Measurements from ENCODE around the gene CGB2. TPM values are rescaled to one million over a fixed set of nuclear protein-coding genes. Genes with fewer than 3 reads are reported as not detected.
"Not testable (repeated sequence)": the region's sequence is repeated elsewhere in the genome, so short reads cannot be mapped to it uniquely, and the experiment has no call there.

CGB2 gene
- total RNA-seq: not detected

DNA sequence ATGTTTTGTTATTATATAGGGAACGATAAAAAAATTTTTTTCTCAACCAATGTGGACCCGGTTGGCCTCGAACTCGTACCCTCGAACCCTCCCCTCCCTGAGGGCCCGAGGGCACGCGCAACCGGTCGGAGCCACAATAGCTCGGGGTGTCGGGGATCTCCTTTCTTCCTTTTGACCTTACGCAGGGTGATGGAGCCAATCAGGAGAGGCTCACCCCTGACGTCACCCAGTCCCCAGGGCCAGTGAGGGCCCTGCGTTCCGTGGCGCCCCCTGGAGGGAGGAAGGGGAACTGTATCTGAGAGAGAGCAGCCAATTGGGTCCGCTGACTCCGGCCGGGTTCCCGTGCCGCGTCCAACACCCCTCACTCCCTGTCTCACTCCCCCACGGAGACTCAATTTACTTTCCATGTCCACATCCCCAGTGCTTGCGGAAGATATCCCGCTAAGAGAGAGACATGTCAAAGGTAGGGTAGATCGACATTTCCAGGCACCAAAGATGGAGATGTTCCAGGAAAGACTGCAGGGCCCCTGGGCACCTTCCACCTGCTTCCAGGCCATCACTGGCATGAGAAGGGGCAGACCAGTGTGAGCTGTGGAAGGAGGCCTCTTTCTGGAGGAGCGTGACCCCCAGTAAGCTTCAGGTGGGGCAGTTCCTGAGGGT lies at the start of gene CGB2:
Gene CGB2, plus strand, starts transcription at position 249 of the 660 bp plus-strand sequence. Its CDS starts 206 bp downstream, at position 455.
- CTCF ChIA-PET: interaction anchor here (0.6 to 1.2 kb wide), 4 partner anchors 13 to 38 kb away, joined by 3 to 6 read pairs (median 3); partner anchors contain the start of gene RUVBL2
- not testable (repeated sequence) for H3K4me1 Mint-ChIP-seq (ENCODE audit: low read depth); H3K9me3 Mint-ChIP-seq; H3K27me3 Mint-ChIP-seq (ENCODE audit: low read depth); H3K36me3 Mint-ChIP-seq (ENCODE audit: low read depth)
- DNase-seq: peak; percentile 81
- Mint-ChIP-seq H3K4me3 (peak within 1 kb of the TSS; percentile 7), H3K27ac (peak within 1 kb of the TSS; percentile 17)
- intact Hi-C loops (cut with micrococcal nuclease): loop anchor here (1.0 kb wide), 1 partner anchor 38 kb away; the partner anchor contains the start of genes GYS1 and RUVBL2

DNA sequence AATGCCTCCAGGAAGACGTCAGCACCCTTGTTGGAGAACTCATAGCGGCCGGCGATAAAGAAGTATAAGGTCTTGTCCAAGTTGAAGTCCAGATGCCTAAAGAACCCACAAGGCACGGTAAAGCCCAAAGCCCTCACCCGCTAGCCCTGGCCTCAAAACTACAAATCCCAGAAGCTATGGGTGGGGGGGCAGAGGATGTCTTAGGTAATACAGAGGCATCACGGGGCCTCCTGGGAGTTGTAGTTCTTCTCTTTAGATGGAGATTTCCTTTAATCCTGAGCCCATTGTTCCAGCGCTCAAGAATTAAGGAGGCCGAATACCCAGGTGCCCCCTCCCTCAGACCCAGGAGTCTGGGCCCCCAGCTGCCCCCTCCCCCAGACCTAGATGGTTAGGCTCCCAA lies 49.4 kb upstream of the CGB2 start:
- Mint-ChIP-seq H3K36me3 (ENCODE audit: low read depth) (peaks cover 16% of the 10 kb centered on the region), H3K27me3 (ENCODE audit: low read depth) (no peaks in the 10 kb centered on the region)
- CTCF ChIA-PET: interaction anchor here (1.4 to 3.5 kb wide), 2 partner anchors 11 to 12 kb away, joined by 6 to 19 read pairs; partner anchors contain the start of genes GYS1 and RUVBL2

DNA sequence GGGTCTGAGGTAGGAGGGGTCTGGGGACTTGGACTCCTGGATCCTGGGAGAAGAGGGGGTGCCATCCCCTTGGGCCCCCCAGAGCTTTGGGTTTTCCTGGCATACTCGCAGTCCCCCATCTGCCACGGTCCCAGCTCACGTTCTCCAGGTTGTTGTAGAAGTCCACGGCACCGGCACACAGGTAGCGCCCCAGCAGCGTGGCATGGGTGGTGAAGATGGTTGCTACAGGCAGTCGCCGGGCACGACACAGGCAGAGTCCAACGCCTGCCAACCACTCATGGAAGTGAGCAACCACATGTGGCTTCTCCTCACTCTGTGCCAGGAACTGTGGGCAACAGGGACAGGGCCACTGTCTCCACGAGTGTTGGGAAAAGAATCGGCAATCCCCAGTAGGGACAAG lies 46.0 kb upstream of the CGB2 start:
- Mint-ChIP-seq H3K4me3 (no peak overlapping the region), H3K4me1 (ENCODE audit: low read depth) (peaks cover 24% of the 10 kb centered on the region), H3K27me3 (ENCODE audit: low read depth) (no peaks in the 10 kb centered on the region), H3K36me3 (ENCODE audit: low read depth) (peaks cover 16% of the 10 kb centered on the region), H3K9me3 (no peaks in the 10 kb centered on the region), H3K27ac (no peak overlapping the region)
- CTCF ChIA-PET: interaction anchor here (3.5 kb wide), 1 partner anchor 7 kb away, joined by 19 read pairs; the partner anchor contains the start of genes GYS1 and RUVBL2
- no peak for DNase-seq
- intact Hi-C loops (cut with micrococcal nuclease): no loop called here

More for the DNA sequence above, 49.4 kb upstream of the CGB2 start:
- Mint-ChIP-seq H3K4me1 (ENCODE audit: low read depth) (peaks cover 7% of the 10 kb centered on the region), H3K27ac (no peak overlapping the region), H3K4me3 (no peak overlapping the region), H3K9me3 (no peaks in the 10 kb centered on the region)
- no peak for DNase-seq
- intact Hi-C loops (cut with micrococcal nuclease): no loop called here

DNA sequence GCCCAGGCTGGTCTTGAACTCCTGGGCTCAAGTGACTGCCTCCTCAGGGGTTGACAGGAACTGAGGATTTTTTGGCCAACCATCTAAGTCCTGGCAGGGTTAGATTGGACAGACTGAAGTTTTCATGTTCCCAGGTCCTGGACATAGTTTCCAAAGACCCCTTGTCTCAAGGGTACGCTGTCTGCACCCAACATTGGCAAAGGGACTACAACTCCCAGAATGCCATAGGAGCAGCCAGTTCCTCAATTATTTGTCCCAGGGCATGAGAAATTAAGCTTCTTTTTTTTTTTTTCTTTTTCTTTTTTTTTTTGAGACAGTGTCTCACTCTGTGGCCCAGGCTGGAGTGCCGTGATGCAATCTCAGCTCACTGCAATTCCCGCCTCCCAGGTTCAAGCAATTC lies 45.5 kb upstream of the CGB2 start:
- CTCF ChIA-PET: interaction anchor here (1.4 to 1.5 kb wide), 2 partner anchors 14 to 16 kb away, joined by 6 read pairs; no protein-coding TSS in a partner anchor
- Mint-ChIP-seq H3K36me3 (ENCODE audit: low read depth) (peaks cover 16% of the 10 kb centered on the region), H3K27ac (no peak overlapping the region), H3K4me1 (ENCODE audit: low read depth) (peaks cover 28% of the 10 kb centered on the region), H3K9me3 (no peaks in the 10 kb centered on the region), H3K27me3 (ENCODE audit: low read depth) (no peaks in the 10 kb centered on the region), H3K4me3 (no peak overlapping the region)
- DNase-seq: no peak
- intact Hi-C loops (cut with micrococcal nuclease): no loop called here

DNA sequence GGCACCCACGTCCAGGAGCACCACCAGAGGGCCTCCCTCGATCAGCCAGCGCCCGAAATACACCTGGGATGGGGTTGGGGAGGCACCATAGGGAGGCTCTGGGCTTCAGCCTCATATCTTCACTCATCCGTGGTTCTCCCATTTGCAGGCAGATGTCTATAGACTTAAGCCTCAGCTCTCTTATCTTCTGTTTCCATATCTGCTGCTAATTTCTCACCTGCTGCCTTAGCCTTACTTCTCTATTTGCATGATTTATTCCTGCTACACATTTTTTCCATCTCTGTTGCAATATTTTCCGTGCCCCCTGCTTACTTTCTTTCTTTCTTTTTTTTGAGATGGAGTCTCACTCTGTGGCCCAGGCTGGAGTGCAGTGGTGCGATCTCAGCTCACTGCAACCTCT lies 44.4 kb upstream of the CGB2 start:
- intact Hi-C loops (cut with micrococcal nuclease): no loop called here
- no peak overlapping the region for H3K4me3 Mint-ChIP-seq
- H3K4me1 Mint-ChIP-seq (ENCODE audit: low read depth): peaks cover 36% of the 10 kb centered on the region
- CTCF ChIA-PET: interaction anchor here (1.4 to 1.5 kb wide), 2 partner anchors 12 to 17 kb away, joined by 6 read pairs; no protein-coding TSS in a partner anchor
- H3K27me3 Mint-ChIP-seq (ENCODE audit: low read depth): no peaks in the 10 kb centered on the region
- H3K27ac Mint-ChIP-seq: no peak overlapping the region
- no peaks in the 10 kb centered on the region for H3K9me3 Mint-ChIP-seq
- H3K36me3 Mint-ChIP-seq (ENCODE audit: low read depth): peaks cover 14% of the 10 kb centered on the region
- DNase-seq: no peak

DNA sequence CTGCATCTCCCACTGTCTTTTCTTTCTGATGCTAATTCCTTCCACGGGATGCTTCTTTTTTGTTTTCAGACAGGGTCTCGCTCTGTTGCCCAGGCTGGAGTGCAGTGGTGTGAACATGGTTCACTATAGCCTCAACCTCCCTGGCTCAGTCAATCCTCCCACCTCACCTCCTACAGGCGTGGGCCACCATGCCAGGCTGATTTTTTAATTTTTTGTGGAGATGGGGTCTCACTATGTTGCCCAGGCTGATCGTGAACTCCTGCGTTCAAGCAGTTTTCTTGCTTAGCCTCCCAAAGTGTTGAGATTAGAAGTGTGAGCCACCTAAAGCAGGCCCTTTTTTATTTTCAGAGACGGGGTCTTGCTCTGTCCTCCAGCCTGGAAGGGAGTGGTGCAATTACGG lies 43.4 kb upstream of the CGB2 start:
- Mint-ChIP-seq H3K9me3 (no peaks in the 10 kb centered on the region), H3K27me3 (ENCODE audit: low read depth) (no peaks in the 10 kb centered on the region), H3K4me1 (ENCODE audit: low read depth) (peaks cover 38% of the 10 kb centered on the region), H3K36me3 (ENCODE audit: low read depth) (peaks cover 11% of the 10 kb centered on the region), H3K4me3 (no peak overlapping the region), H3K27ac (no peak overlapping the region)
- intact Hi-C loops (cut with micrococcal nuclease): no loop called here
- CTCF ChIA-PET: no interaction called here
- DNase-seq: no peak

DNA sequence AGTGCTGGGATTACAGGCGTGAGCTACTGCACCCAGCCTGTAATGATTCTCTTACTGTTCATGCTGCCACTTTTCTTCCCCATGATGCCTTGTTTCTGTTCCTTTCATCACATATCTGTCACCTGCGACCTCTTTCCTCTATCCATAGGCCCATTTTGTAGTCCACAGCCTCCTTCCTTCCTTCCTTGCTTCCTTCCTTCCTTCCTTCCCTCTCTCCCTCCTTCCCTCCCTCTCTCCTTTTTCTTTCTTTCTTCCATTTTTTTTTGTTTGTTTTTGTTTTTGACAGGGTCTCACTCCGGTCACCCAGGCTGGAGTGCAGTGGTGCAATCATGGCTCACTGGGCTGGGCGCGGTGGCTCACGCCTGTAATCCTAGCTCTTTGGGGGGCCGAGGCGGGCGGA lies 42.8 kb upstream of the CGB2 start:
- intact Hi-C loops (cut with micrococcal nuclease): no loop called here
- Mint-ChIP-seq H3K27me3 (ENCODE audit: low read depth) (no peaks in the 10 kb centered on the region), H3K4me3 (no peak overlapping the region), H3K36me3 (ENCODE audit: low read depth) (peaks cover 12% of the 10 kb centered on the region), H3K9me3 (no peaks in the 10 kb centered on the region), H3K27ac (no peak overlapping the region), H3K4me1 (ENCODE audit: low read depth) (peaks cover 40% of the 10 kb centered on the region)
- CTCF ChIA-PET: interaction anchor here (1.2 kb wide), 1 partner anchor 9 kb away, joined by 4 read pairs; no protein-coding TSS in a partner anchor
- no peak for DNase-seq

DNA sequence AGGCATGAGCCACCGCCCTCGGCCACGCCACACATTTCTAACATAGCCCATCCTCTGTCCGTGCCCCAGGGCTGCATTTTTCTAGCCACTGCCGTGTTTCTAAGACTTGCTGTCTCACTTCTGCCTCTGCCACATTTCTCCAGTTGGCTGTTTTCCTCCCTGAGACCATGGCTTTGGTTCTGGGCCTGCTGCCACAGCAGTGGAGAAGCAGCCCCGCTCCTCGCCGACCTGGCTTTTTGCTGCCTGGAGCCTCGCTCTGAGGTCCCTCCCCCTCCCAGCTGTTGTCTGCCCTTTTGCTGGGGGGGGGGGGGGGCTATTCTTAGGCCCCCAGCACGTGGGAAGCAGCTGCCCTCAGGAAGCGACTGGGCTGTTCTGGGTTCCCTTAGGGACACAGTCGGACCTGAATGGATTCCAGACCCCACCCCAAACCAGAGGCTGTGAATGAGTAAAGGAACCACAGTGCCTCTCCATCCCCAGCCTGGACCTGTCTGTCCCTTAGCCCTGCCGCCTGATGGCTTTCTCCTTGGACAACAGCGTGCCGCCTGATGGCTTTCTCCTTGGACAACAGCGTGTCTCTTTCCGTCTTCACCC lies 41.9 kb upstream of the CGB2 start:
- CTCF ChIA-PET: interaction anchor here (1.2 kb wide), 1 partner anchor 8 kb away, joined by 4 read pairs; no protein-coding TSS in a partner anchor
- DNase-seq: no peak
- Mint-ChIP-seq H3K27me3 (ENCODE audit: low read depth) (no peaks in the 10 kb centered on the region), H3K4me1 (ENCODE audit: low read depth) (peaks cover 45% of the 10 kb centered on the region), H3K4me3 (no peak overlapping the region), H3K9me3 (no peaks in the 10 kb centered on the region), H3K36me3 (ENCODE audit: low read depth) (peaks cover 15% of the 10 kb centered on the region), H3K27ac (no peak overlapping the region)
- intact Hi-C loops (cut with micrococcal nuclease): loop anchor here (5.0 to 10.0 kb wide), 3 partner anchors 205 to 625 kb away; partner anchors contain the start of genes CA11, SYNGR4 and TMEM143

DNA sequence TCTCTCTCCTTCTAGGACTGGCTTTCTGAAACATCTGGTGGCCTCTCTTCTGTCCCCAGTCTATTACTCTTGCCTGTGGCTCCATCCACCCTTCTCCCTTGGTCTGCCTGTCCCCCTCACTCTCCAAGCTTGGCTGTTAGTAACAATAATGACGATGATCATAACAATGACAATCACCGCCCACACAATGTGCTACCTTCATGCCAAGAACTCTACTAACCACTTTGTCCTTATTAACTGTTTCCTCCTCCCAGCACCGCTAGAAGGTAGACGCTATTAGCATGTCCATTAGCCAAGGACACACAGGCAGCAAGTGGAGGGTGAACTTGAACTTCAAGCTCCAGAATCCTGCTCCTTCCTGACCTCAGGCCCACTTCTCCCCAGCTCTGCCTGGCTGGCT lies 41.3 kb upstream of the CGB2 start:
- CTCF ChIA-PET: no interaction called here
- Mint-ChIP-seq H3K27ac (no peak overlapping the region), H3K9me3 (no peaks in the 10 kb centered on the region), H3K4me3 (no peak overlapping the region), H3K4me1 (ENCODE audit: low read depth) (peaks cover 51% of the 10 kb centered on the region), H3K27me3 (ENCODE audit: low read depth) (no peaks in the 10 kb centered on the region), H3K36me3 (ENCODE audit: low read depth) (peaks cover 20% of the 10 kb centered on the region)
- intact Hi-C loops (cut with micrococcal nuclease): loop anchor here (5.0 to 10.0 kb wide), 3 partner anchors 204 to 626 kb away; partner anchors contain the start of genes CA11, SYNGR4 and TMEM143
- DNase-seq: no peak

DNA sequence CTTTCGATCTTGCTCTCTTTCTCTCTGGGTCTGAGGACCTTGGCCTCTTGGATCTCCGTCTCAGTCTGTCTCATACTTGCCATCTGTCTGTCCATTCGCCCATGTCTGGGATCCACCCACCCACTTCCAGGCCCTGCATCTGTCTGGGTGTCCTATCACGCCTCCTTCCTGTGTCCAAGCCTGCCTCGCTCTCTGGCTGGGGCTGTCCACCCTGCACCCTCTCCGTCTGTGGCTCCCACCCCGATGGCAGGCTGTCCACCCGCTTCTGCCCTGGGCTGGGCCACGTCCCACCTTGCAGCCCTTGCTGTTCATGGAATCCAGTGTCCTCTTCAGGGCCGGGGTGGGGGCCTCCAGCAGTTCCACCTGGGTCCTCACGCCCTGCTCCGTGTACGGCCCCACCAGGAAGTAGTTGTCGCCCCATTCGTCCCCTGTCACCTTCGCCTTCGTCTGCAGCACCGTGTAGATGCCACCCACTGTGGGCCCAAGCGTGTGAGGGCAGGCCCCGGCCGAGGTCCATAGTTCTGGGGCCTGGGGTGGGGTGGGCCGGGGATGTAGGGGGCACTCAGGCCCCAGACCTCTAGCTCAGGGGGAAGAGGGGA lies 40.6 kb upstream of the CGB2 start:
- Mint-ChIP-seq H3K36me3 (ENCODE audit: low read depth) (peaks cover 20% of the 10 kb centered on the region), H3K9me3 (no peaks in the 10 kb centered on the region), H3K27me3 (ENCODE audit: low read depth) (no peaks in the 10 kb centered on the region), H3K4me3 (no peak overlapping the region), H3K27ac (no peak overlapping the region), H3K4me1 (ENCODE audit: low read depth) (peaks cover 51% of the 10 kb centered on the region)
- no peak for DNase-seq
- CTCF ChIA-PET: interaction anchor here (0.9 kb wide), 1 partner anchor 20 kb away, joined by 3 read pairs; no protein-coding TSS in a partner anchor
- intact Hi-C loops (cut with micrococcal nuclease): loop anchor here (5.0 to 10.0 kb wide), 3 partner anchors 204 to 626 kb away; partner anchors contain the start of genes CA11, SYNGR4 and TMEM143

DNA sequence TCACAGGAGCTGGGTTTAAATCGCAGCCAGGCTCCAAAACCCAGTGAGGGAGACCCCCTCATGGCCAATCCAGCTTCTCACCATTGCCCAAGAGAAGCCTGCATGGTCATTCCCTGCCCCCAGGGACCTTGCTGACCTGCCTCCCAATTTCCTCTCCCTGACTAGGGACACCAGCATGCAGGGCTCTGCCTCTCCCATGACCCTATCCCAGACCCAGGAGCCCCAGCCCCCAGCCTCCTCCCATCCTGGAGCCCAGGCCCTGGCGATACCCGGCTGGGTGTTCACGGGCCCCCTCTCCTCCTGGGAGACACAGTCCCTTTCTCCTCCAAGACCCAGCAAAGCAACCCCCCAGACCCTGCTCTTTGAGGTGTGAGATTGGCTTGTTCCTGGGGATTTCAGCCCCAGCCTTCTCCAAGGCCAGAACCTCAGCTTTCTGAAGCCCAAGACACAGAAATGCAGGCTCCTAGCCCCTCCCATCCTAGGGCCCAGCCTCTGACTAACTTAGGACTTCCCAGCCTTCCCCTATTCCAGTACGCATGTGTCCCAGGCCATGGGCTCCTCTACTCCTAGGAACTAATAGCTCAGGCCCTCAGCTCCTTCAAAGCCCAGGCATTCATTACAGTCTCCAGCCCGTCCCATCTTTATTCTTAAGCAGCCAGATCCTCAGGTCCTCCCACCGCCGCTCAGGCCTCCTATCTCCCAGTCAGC lies 39.7 kb upstream of the CGB2 start:
- Mint-ChIP-seq H3K27ac (peak overlapping the region; percentile 88), H3K27me3 (ENCODE audit: low read depth) (no peaks in the 10 kb centered on the region), H3K36me3 (ENCODE audit: low read depth) (peaks cover 20% of the 10 kb centered on the region), H3K9me3 (no peaks in the 10 kb centered on the region), H3K4me3 (peak overlapping the region; percentile 83), H3K4me1 (ENCODE audit: low read depth) (peaks cover 51% of the 10 kb centered on the region)
- no peak for DNase-seq
- intact Hi-C loops (cut with micrococcal nuclease): loop anchor here (2.0 to 10.0 kb wide), 6 partner anchors 27 to 627 kb away; partner anchors contain the start of genes CA11, LIN7B, SYNGR4 and TMEM143
- CTCF ChIA-PET: interaction anchor here (0.9 to 3.8 kb wide), 7 partner anchors 8 to 207 kb away, joined by 3 to 22 read pairs (median 8); partner anchors contain the start of gene LHB

All from activated naive CD4-positive, alpha-beta T cell treated with anti-CD3 and anti-CD28 coated beads for 36 hours (primary cell).